ENCODE results near the gene TYMS.
"Not testable (repeated sequence)": the region's sequence is repeated elsewhere in the genome, so short reads cannot be mapped to it uniquely, and the experiment has no call there.

Gene TYMS

GRCh38 chr18:678482-679182 lies 21.2 kb downstream of the TYMS start:
- H3K27ac ChIP-seq (ENCODE audit: low read depth, low read length): no peak overlapping the region
- no peak overlapping the region for H3K23ac ChIP-seq (ENCODE audit: low read length)
- DNase-seq: no peak
- H3K18ac ChIP-seq (ENCODE audit: low read length): no peak overlapping the region
- peaks cover 6% of the 10 kb centered on the region for H3K36me3 ChIP-seq (ENCODE audit: control insufficient read depth, insufficient read depth, low read length)
- no peak overlapping the region for H3K4me3 ChIP-seq (ENCODE audit: low read length)
- H2AK5ac ChIP-seq (ENCODE audit: low read length): no peak overlapping the region
- H3K56ac ChIP-seq (ENCODE audit: low read length): no peak overlapping the region
- H3K4me1 ChIP-seq (ENCODE audit: control insufficient read depth, low read depth, low read length): no peaks in the 10 kb centered on the region
- H3K79me2 ChIP-seq (ENCODE audit: control insufficient read depth, insufficient read depth, low read length): no peaks in the 10 kb centered on the region
- H2BK120ac ChIP-seq (ENCODE audit: low read depth, low read length): no peak overlapping the region
- H4K8ac ChIP-seq (ENCODE audit: low read depth, low read length): no peak overlapping the region
- no peaks in the 10 kb centered on the region for H3K79me1 ChIP-seq (ENCODE audit: low read length)
- no peak overlapping the region for H3K4ac ChIP-seq (ENCODE audit: low read depth, low read length)
- no peaks in the 10 kb centered on the region for H3K27me3 ChIP-seq (ENCODE audit: insufficient read depth, low read length, poor library complexity)
- WGBS (ENCODE audit: extremely low coverage, insufficient coverage, low lambda C conversion rate): no CpG with 5 or more reads among the region's 15 CpGs
- no peak overlapping the region for H2BK5ac ChIP-seq (ENCODE audit: low read length)
- H4K5ac ChIP-seq (ENCODE audit: low read length): no peak overlapping the region
- no peak overlapping the region for H3K9ac ChIP-seq (ENCODE audit: low read length)
- H3K4me2 ChIP-seq (ENCODE audit: low read length): no peak overlapping the region
- no peak overlapping the region for H2BK15ac ChIP-seq (replicated peaks; ENCODE audit: low read depth)

- H2BK15ac ChIP-seq (replicated peaks; ENCODE audit: low read depth): no peak overlapping the region
- no peak overlapping the region for H4K8ac ChIP-seq (ENCODE audit: low read depth, low read length)
- no peaks in the 10 kb centered on the region for H3K27me3 ChIP-seq (ENCODE audit: insufficient read depth, low read length, poor library complexity)
- no peak overlapping the region for H3K9ac ChIP-seq (ENCODE audit: low read length)
- no peaks in the 10 kb centered on the region for H3K4me1 ChIP-seq (ENCODE audit: control insufficient read depth, low read depth, low read length)
- WGBS (ENCODE audit: extremely low coverage, insufficient coverage, low lambda C conversion rate): no CpG with 5 or more reads among the region's 4 CpGs
- H3K79me1 ChIP-seq (ENCODE audit: low read length): no peaks in the 10 kb centered on the region
- H3K56ac ChIP-seq (ENCODE audit: low read length): no peak overlapping the region
- no peak overlapping the region for H3K18ac ChIP-seq (ENCODE audit: low read length)
- H2AK5ac ChIP-seq (ENCODE audit: low read length): no peak overlapping the region
- H3K23ac ChIP-seq (ENCODE audit: low read length): no peak overlapping the region
- no peak for DNase-seq
- no peak overlapping the region for H2BK5ac ChIP-seq (ENCODE audit: low read length)
- H3K79me2 ChIP-seq (ENCODE audit: control insufficient read depth, insufficient read depth, low read length): no peaks in the 10 kb centered on the region
- H3K4me2 ChIP-seq (ENCODE audit: low read length): no peak overlapping the region
- H3K36me3 ChIP-seq (ENCODE audit: control insufficient read depth, insufficient read depth, low read length): peaks cover 6% of the 10 kb centered on the region
- no peak overlapping the region for H2BK120ac ChIP-seq (ENCODE audit: low read depth, low read length)
- H3K4ac ChIP-seq (ENCODE audit: low read depth, low read length): no peak overlapping the region
- no peak overlapping the region for H4K5ac ChIP-seq (ENCODE audit: low read length)
- no peak overlapping the region for H3K4me3 ChIP-seq (ENCODE audit: low read length)
- H3K27ac ChIP-seq (ENCODE audit: low read depth, low read length): no peak overlapping the region
Observed at GRCh38 chr18:679516-679915, 22.1 kb downstream of the TYMS start.

DNA sequence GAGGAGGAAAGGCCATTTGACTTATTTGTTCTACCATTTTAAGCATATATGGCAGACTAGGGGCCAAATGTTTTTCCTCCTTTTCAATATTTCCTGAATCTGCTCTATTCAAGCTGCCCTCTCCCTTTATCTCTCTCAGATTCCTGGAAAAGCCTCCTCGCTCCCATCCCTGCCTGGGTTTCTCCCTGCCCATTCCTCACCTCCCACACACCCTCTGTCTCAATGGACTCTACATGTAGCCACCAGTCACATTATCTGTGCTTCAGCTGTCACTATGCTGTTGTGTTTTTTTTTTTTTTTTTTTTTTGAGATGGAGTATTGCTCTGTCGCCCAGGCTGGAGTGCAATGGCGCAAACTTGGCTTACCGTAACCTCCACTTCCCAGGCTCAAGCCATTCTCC lies 22.9 kb downstream of the TYMS start:
- Histone ChIP-seq H3K4me3 (ENCODE audit: low read length) (no peak overlapping the region), H4K5ac (ENCODE audit: low read length) (no peak overlapping the region), H3K27me3 (ENCODE audit: insufficient read depth, low read length, poor library complexity) (no peaks in the 10 kb centered on the region)

DNA sequence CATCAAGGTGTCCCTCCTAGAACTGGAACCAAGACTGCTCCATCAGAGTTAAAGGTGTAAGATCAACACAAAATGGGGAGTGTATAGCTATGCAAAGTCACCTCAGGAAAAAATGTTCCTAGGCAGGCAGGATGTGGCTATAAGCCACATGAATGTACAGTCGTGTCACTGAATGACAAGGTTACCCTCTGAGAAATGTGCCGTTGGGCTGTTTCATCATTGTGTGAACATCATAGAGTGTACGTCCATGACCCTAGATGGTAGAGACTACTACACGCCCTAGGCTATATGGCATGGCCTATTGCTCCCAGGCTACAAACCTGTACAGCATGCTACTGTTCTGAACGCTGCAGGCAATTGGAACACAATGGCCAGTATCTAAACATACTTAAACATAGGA lies 24.5 kb downstream of the TYMS start:
- H3K27ac ChIP-seq (ENCODE audit: low read depth, low read length): no peak overlapping the region
- H3K27me3 ChIP-seq (ENCODE audit: insufficient read depth, low read length, poor library complexity): no peaks in the 10 kb centered on the region

More for the DNA sequence above, 22.9 kb downstream of the TYMS start:
- H2BK15ac ChIP-seq (replicated peaks; ENCODE audit: low read depth): no peak overlapping the region
- no peak overlapping the region for H2BK5ac ChIP-seq (ENCODE audit: low read length)
- H2AK5ac ChIP-seq (ENCODE audit: low read length): no peak overlapping the region
- H3K18ac ChIP-seq (ENCODE audit: low read length): no peak overlapping the region
- no peaks in the 10 kb centered on the region for H3K79me1 ChIP-seq (ENCODE audit: low read length)
- no peaks in the 10 kb centered on the region for H3K4me1 ChIP-seq (ENCODE audit: control insufficient read depth, low read depth, low read length)
- H3K23ac ChIP-seq (ENCODE audit: low read length): no peak overlapping the region
- no peak overlapping the region for H2BK120ac ChIP-seq (ENCODE audit: low read depth, low read length)
- no peaks in the 10 kb centered on the region for H3K79me2 ChIP-seq (ENCODE audit: control insufficient read depth, insufficient read depth, low read length)
- no peak overlapping the region for H3K27ac ChIP-seq (ENCODE audit: low read depth, low read length)
- no peak overlapping the region for H3K56ac ChIP-seq (ENCODE audit: low read length)
- H3K4ac ChIP-seq (ENCODE audit: low read depth, low read length): no peak overlapping the region
- H3K4me2 ChIP-seq (ENCODE audit: low read length): no peak overlapping the region
- H3K9ac ChIP-seq (ENCODE audit: low read length): no peak overlapping the region
- no peak for DNase-seq
- peaks cover 4% of the 10 kb centered on the region for H3K36me3 ChIP-seq (ENCODE audit: control insufficient read depth, insufficient read depth, low read length)
- WGBS (ENCODE audit: extremely low coverage, insufficient coverage, low lambda C conversion rate): no CpG with 5 or more reads among the region's 4 CpGs
- H4K8ac ChIP-seq (ENCODE audit: low read depth, low read length): no peak overlapping the region

DNA sequence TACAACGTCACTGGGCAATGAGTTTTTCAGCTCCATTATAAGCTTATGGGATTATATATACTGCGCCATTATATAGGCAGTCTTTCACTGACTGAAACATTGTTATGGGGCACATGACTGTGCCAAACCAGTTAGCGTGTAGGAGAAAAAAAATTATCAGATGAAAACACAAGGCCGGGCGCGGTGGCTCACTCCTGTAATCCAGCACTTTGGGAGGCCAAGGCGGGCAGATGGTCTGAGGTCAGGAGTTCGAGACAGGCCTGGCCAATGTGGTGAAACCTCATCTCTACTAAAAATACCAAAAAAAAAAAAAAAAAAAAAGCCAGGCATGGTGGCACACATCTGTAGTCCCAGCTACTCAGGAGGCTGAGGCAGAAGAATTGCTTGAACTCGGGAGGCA lies 25.0 kb downstream of the TYMS start:
- not testable (repeated sequence) for DNase-seq
- WGBS (ENCODE audit: extremely low coverage, insufficient coverage, low lambda C conversion rate): no CpG with 5 or more reads among the region's 9 CpGs

More for the DNA sequence above, 24.5 kb downstream of the TYMS start:
- H3K79me1 ChIP-seq (ENCODE audit: low read length): no peaks in the 10 kb centered on the region
- DNase-seq: no peak
- no peak overlapping the region for H3K9ac ChIP-seq (ENCODE audit: low read length)
- no peak overlapping the region for H2BK15ac ChIP-seq (replicated peaks; ENCODE audit: low read depth)
- H3K56ac ChIP-seq (ENCODE audit: low read length): no peak overlapping the region
- no peak overlapping the region for H4K5ac ChIP-seq (ENCODE audit: low read length)
- no peak overlapping the region for H3K18ac ChIP-seq (ENCODE audit: low read length)
- no peaks in the 10 kb centered on the region for H3K79me2 ChIP-seq (ENCODE audit: control insufficient read depth, insufficient read depth, low read length)
- no peak overlapping the region for H3K4ac ChIP-seq (ENCODE audit: low read depth, low read length)
- no peak overlapping the region for H3K4me2 ChIP-seq (ENCODE audit: low read length)
- H3K23ac ChIP-seq (ENCODE audit: low read length): no peak overlapping the region
- no peak overlapping the region for H2BK5ac ChIP-seq (ENCODE audit: low read length)
- no peak overlapping the region for H2BK120ac ChIP-seq (ENCODE audit: low read depth, low read length)
- H3K4me1 ChIP-seq (ENCODE audit: control insufficient read depth, low read depth, low read length): peaks cover 1% of the 10 kb centered on the region
- H3K36me3 ChIP-seq (ENCODE audit: control insufficient read depth, insufficient read depth, low read length): peaks cover 4% of the 10 kb centered on the region
- no peak overlapping the region for H3K4me3 ChIP-seq (ENCODE audit: low read length)
- no CpG with 5 or more reads among the region's 5 CpGs for WGBS (ENCODE audit: extremely low coverage, insufficient coverage, low lambda C conversion rate)
- no peak overlapping the region for H2AK5ac ChIP-seq (ENCODE audit: low read length)
- H4K8ac ChIP-seq (ENCODE audit: low read depth, low read length): no peak overlapping the region

DNA sequence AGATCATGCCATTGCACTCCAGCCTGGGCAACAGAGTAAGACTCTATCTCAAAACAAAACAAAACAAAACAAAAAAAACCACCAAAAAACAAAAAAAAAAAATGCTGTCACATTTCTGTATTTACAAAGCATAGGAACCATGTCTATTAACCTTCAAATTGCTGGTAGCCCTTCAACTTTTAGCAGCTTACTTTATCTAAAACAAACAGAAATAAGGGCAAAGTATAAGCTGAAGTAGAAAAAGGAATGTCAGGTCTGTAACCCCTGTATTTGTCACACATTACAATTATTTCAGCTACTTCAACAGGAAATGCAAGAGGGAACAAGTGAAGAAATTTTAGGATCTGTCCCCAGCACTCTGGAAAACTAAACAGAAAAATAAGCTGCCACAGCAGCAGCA lies 25.4 kb downstream of the TYMS start:
- Histone ChIP-seq H3K4me2 (ENCODE audit: low read length) (no peak overlapping the region), H2BK120ac (ENCODE audit: low read depth, low read length) (no peak overlapping the region), H2AK5ac (ENCODE audit: low read length) (no peak overlapping the region), H2BK5ac (ENCODE audit: low read length) (no peak overlapping the region), H3K18ac (ENCODE audit: low read length) (no peak overlapping the region), H3K9ac (ENCODE audit: low read length) (no peak overlapping the region), H3K36me3 (ENCODE audit: control insufficient read depth, insufficient read depth, low read length) (peaks cover 4% of the 10 kb centered on the region), H3K27ac (ENCODE audit: low read depth, low read length) (no peak overlapping the region), H3K4me1 (ENCODE audit: control insufficient read depth, low read depth, low read length) (peaks cover 1% of the 10 kb centered on the region), H3K4me3 (ENCODE audit: low read length) (no peak overlapping the region), H3K23ac (ENCODE audit: low read length) (no peak overlapping the region), H4K5ac (ENCODE audit: low read length) (no peak overlapping the region), H3K56ac (ENCODE audit: low read length) (no peak overlapping the region), H3K79me2 (ENCODE audit: control insufficient read depth, insufficient read depth, low read length) (no peaks in the 10 kb centered on the region), H2BK15ac (replicated peaks; ENCODE audit: low read depth) (no peak overlapping the region), H4K8ac (ENCODE audit: low read depth, low read length) (no peak overlapping the region), H3K4ac (ENCODE audit: low read depth, low read length) (no peak overlapping the region), H3K79me1 (ENCODE audit: low read length) (no peaks in the 10 kb centered on the region), H3K27me3 (ENCODE audit: insufficient read depth, low read length, poor library complexity) (no peaks in the 10 kb centered on the region)
- DNase-seq: no peak

More for the DNA sequence above, 25.0 kb downstream of the TYMS start:
- not testable (repeated sequence) for H3K9ac ChIP-seq (ENCODE audit: low read length); H3K79me2 ChIP-seq (ENCODE audit: control insufficient read depth, insufficient read depth, low read length); H3K56ac ChIP-seq (ENCODE audit: low read length); H3K36me3 ChIP-seq (ENCODE audit: control insufficient read depth, insufficient read depth, low read length); H2BK5ac ChIP-seq (ENCODE audit: low read length); H3K79me1 ChIP-seq (ENCODE audit: low read length); H3K4me2 ChIP-seq (ENCODE audit: low read length); H2BK15ac ChIP-seq (replicated peaks; ENCODE audit: low read depth); H3K4me1 ChIP-seq (ENCODE audit: control insufficient read depth, low read depth, low read length); H4K5ac ChIP-seq (ENCODE audit: low read length); H4K8ac ChIP-seq (ENCODE audit: low read depth, low read length); H3K18ac ChIP-seq (ENCODE audit: low read length); H3K27me3 ChIP-seq (ENCODE audit: insufficient read depth, low read length, poor library complexity); H3K23ac ChIP-seq (ENCODE audit: low read length); H3K27ac ChIP-seq (ENCODE audit: low read depth, low read length); H3K4me3 ChIP-seq (ENCODE audit: low read length); H2BK120ac ChIP-seq (ENCODE audit: low read depth, low read length); H2AK5ac ChIP-seq (ENCODE audit: low read length); H3K4ac ChIP-seq (ENCODE audit: low read depth, low read length)
